22Rv1 (cell line): ENCODE data around the gene SUSD5.

Source experiments
- ZFX ChIP-seq: fragments of 450-650 bp; IDR thresholded peaks from 2 replicates; pipeline ENCODE4 v1.6.1; 2017; ENCODE audit warnings: antibody characterized with exemption, borderline replicate concordance
- TF ChIP-seq, protein P1 (sequence below): fragments of 450-650 bp; IDR thresholded peaks from 2 replicates; pipeline ENCODE4 v1.5.1; 2017; ENCODE audit warnings: mild to moderate bottlenecking

DNA sequence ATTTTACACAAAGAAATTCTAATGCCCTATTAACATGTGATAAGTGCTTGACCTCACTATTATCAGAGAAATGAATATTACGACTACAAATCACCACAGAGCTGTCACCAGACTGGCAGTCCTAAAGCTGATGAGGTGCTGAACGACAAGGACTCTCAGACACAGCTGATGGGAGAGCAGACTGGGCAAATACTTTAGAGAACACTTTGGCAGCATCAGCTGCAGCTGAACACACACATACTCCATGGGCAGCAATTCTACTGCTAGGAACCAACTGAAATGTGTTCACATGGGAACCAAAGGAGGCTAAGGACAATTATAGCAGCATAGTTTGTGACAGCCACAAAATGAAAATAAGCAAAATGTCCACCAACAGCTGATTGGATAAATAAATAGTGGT, 45.5 kb downstream of the SUSD5 start:
- TF ChIP-seq, protein P1, sequence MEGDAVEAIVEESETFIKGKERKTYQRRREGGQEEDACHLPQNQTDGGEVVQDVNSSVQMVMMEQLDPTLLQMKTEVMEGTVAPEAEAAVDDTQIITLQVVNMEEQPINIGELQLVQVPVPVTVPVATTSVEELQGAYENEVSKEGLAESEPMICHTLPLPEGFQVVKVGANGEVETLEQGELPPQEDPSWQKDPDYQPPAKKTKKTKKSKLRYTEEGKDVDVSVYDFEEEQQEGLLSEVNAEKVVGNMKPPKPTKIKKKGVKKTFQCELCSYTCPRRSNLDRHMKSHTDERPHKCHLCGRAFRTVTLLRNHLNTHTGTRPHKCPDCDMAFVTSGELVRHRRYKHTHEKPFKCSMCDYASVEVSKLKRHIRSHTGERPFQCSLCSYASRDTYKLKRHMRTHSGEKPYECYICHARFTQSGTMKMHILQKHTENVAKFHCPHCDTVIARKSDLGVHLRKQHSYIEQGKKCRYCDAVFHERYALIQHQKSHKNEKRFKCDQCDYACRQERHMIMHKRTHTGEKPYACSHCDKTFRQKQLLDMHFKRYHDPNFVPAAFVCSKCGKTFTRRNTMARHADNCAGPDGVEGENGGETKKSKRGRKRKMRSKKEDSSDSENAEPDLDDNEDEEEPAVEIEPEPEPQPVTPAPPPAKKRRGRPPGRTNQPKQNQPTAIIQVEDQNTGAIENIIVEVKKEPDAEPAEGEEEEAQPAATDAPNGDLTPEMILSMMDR: no peak
- TF ChIP-seq ZFX: no peak
